Measurements from ENCODE around the gene RAB8B. TPM values are rescaled to one million over a fixed set of nuclear protein-coding genes. Genes with fewer than 3 reads are reported as not detected.

RAB8B gene
- total RNA-seq, 4 donors from 2014 or later, result 47.6 to 179 (median 67.1) TPM

DNA sequence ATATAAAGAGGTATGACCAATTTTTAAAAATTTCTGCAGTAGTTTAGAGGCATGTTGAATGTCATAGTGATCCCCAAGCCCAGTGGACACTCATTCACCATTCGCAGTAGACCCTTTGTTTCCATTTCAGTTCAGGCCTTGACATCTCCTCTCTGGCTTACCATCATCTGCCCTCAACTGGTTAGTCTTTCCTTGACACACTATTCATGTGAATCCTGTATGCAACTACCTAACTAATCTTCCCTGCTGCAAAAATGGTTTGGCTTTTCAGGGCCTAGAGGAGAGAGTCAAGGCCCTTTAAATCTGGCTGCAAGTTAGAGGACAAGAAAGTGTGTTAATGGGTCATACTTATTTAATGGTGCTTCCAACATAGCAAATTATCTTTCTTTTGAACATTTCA is 98.9 kb downstream of the RAB8B start:
- DNase-seq, result no peak
- Histone ChIP-seq H3K36me3 (no peaks in the 10 kb centered on the region), H3K9me3 (no peaks in the 10 kb centered on the region), H3K4me3 (no peak overlapping the region), H3K27ac (no peak overlapping the region), H3K27me3 (no peaks in the 10 kb centered on the region), H3K4me1 (no peaks in the 10 kb centered on the region)
- intact Hi-C loops (cut with DNase I; ENCODE audit: low total_unique reads), result loop anchor here (5.0 kb wide), 1 partner anchor 114 kb away; no protein-coding TSS in a partner anchor
- TF ChIP-seq, protein P1, sequence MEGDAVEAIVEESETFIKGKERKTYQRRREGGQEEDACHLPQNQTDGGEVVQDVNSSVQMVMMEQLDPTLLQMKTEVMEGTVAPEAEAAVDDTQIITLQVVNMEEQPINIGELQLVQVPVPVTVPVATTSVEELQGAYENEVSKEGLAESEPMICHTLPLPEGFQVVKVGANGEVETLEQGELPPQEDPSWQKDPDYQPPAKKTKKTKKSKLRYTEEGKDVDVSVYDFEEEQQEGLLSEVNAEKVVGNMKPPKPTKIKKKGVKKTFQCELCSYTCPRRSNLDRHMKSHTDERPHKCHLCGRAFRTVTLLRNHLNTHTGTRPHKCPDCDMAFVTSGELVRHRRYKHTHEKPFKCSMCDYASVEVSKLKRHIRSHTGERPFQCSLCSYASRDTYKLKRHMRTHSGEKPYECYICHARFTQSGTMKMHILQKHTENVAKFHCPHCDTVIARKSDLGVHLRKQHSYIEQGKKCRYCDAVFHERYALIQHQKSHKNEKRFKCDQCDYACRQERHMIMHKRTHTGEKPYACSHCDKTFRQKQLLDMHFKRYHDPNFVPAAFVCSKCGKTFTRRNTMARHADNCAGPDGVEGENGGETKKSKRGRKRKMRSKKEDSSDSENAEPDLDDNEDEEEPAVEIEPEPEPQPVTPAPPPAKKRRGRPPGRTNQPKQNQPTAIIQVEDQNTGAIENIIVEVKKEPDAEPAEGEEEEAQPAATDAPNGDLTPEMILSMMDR (IDR thresholded peaks at IDR 0.05), result no peak
- TF ChIP-seq POLR2A (IDR thresholded peaks at IDR 0.05), result no peak

DNA sequence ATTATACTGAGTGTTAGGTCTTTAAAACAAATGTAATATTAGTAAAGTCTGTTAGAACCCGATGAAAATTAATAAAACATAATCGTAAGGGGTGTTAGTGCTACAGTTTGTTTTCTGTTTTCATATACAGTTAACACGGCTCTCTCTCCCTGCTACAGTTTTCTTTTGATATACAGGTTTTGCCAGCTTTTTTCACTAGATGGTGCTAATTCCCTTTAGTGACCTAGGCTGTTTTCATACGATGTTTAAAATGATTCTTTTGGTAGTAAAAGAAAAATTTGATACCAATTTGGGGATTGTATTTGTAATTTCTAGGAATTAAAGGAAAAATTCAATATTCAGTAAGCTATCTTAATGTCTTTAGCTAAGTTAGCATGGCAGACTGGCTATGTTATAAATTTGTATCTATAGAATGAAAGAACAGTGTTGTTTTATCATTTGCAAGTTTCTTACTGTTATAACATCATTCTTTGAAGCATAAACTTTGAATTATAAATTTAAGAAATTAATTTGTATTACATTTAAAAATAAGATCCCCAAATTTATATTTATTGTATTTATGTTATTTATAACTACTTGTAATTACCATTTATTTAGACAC is 99.5 kb downstream of the RAB8B start:
- Histone ChIP-seq H3K4me1 (no peaks in the 10 kb centered on the region), H3K4me3 (no peak overlapping the region), H3K27me3 (no peaks in the 10 kb centered on the region), H3K9me3 (no peaks in the 10 kb centered on the region), H3K36me3 (no peaks in the 10 kb centered on the region), H3K27ac (no peak overlapping the region)
- intact Hi-C loops (cut with DNase I; ENCODE audit: low total_unique reads), result loop anchor here (5.0 kb wide), 1 partner anchor 113 kb away; no protein-coding TSS in a partner anchor
- no peak for DNase-seq
- no peak for TF ChIP-seq POLR2A (IDR thresholded peaks at IDR 0.05)
- TF ChIP-seq, protein P1 (IDR thresholded peaks at IDR 0.05), result peak; percentile 62 to 72 (median 70)

- Histone ChIP-seq H3K36me3 (no peaks in the 10 kb centered on the region), H3K9me3 (no peaks in the 10 kb centered on the region), H3K4me3 (no peak overlapping the region), H3K27me3 (no peaks in the 10 kb centered on the region), H3K4me1 (no peaks in the 10 kb centered on the region), H3K27ac (no peak overlapping the region)
- TF ChIP-seq, protein P1 (IDR thresholded peaks at IDR 0.05), result no peak
- TF ChIP-seq POLR2A (IDR thresholded peaks at IDR 0.05), result no peak
- no peak for DNase-seq
- intact Hi-C loops (cut with DNase I; ENCODE audit: low total_unique reads), result no loop called here
Measured at GRCh38 chr15:63291507-63291906, 102.1 kb downstream of the RAB8B start.

DNA sequence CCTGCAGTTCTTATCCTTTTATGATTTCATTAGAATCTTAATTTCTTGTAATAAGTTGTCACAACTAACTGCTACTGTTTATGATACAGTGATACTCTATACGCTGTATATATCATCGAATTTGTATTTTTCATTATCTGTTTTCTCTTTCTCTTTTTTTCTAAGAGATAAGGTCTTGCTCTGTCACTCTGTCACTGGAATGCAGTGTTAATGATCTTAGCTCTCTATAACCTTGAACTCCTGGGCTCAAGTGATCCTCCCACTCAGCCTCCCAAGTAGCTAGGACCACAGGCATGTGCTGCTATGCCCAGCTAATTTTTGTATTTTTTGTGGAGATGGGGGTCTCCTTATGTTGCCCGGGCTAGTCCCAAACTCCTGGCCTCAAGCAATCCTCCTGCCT is 102.8 kb downstream of the RAB8B start:
- intact Hi-C loops (cut with DNase I; ENCODE audit: low total_unique reads), result no loop called here
- TF ChIP-seq, protein P1 (IDR thresholded peaks at IDR 0.05), result no peak
- TF ChIP-seq POLR2A (IDR thresholded peaks at IDR 0.05), result no peak
- no peaks in the 10 kb centered on the region for H3K36me3 ChIP-seq

DNA sequence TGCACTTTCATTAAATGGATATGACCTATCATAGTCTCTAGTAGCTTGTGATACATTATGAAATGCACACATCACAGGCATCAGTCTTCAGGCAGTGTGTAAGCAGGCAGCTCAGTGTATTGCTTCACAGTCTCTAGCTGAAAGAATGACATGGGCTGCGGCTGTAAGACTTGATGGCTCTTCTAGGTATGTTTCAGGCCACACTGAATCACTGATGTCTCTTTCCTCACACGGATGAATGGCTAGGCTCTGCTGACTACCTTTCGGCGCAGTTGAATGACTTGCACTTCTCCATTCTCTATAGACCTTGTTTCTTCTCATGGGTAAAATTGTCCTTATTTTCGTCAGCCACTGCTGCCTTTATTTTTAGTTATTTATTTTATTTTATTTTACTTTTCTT is 103.4 kb downstream of the RAB8B start:
- Histone ChIP-seq H3K9me3 (no peaks in the 10 kb centered on the region), H3K4me3 (no peak overlapping the region), H3K27ac (no peak overlapping the region), H3K4me1 (no peaks in the 10 kb centered on the region), H3K27me3 (no peaks in the 10 kb centered on the region), H3K36me3 (no peaks in the 10 kb centered on the region)
- DNase-seq, result no peak
- no peak for TF ChIP-seq POLR2A (IDR thresholded peaks at IDR 0.05)
- TF ChIP-seq, protein P1 (IDR thresholded peaks at IDR 0.05), result no peak
- intact Hi-C loops (cut with DNase I; ENCODE audit: low total_unique reads), result no loop called here

More for the DNA sequence above, 102.8 kb downstream of the RAB8B start:
- H3K27ac ChIP-seq, result no peak overlapping the region
- no peaks in the 10 kb centered on the region for H3K27me3 ChIP-seq
- DNase-seq, result no peak
- no peaks in the 10 kb centered on the region for H3K4me1 ChIP-seq
- no peaks in the 10 kb centered on the region for H3K9me3 ChIP-seq
- H3K4me3 ChIP-seq, result no peak overlapping the region
